ENCODE measurements around the gene SULF2. TPM values are rescaled to one million over a fixed set of nuclear protein-coding genes. Genes with fewer than 3 reads are reported as not detected.

SULF2 gene
- total RNA-seq, 1 donor from 2014 or later: 97.8 TPM

DNA sequence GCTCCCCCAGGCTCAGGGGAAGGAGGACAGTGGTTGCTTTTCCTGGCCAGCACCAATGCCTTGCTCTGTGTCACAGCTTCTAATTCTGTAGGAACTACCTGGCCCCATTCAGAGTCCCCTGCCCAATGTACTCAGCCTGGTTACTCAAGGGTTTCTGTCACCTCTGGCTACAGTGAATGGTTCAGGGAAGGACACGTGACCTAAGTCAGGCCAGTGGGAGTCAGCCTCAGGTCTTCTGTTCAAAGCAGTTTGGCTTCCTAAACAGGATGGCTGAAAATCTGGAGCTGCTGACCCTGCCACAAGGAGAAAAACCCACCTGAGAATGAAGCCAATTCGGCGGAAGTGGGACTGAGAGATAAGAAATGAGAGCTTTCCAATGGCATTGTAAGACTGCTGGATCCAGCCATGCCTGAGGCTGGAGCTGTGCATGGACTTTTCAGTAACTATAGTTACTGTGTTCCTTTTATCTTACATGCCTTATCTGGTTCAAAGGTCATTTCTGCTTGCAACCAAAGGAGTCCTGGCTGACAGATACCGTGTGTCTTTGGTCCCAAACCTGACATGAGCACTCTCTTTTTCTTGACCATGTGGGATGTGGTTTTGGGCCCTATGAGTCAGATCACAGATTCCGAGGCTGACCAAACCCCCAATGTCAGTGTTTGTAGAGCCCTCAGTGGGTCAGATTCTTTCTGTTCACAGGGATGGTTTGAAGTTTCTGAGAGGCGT, 104.3 kb downstream of the SULF2 start:
- H3K27me3 Mint-ChIP-seq (ENCODE audit: unreplicated experiment): peaks cover 1% of the 10 kb centered on the region
- no peak for DNase-seq
- no peaks in the 10 kb centered on the region for H3K4me1 Mint-ChIP-seq (ENCODE audit: low read depth, unreplicated experiment)
- no peak for TF ChIP-seq CTCF (IDR thresholded peaks at IDR 0.05; ENCODE audit: partially characterized antibody, unreplicated experiment)
- peaks cover 2% of the 10 kb centered on the region for H3K9me3 Mint-ChIP-seq (ENCODE audit: unreplicated experiment)
- H3K27ac Mint-ChIP-seq (ENCODE audit: unreplicated experiment): no peak overlapping the region
- H3K36me3 Mint-ChIP-seq (ENCODE audit: unreplicated experiment): no peaks in the 10 kb centered on the region
- no peak overlapping the region for H3K4me3 Mint-ChIP-seq (ENCODE audit: unreplicated experiment)

- no peak for DNase-seq
- no peak overlapping the region for H3K4me3 Mint-ChIP-seq (ENCODE audit: unreplicated experiment)
- H3K36me3 Mint-ChIP-seq (ENCODE audit: unreplicated experiment): no peaks in the 10 kb centered on the region
- no peaks in the 10 kb centered on the region for H3K4me1 Mint-ChIP-seq (ENCODE audit: low read depth, unreplicated experiment)
- no peak for TF ChIP-seq CTCF (IDR thresholded peaks at IDR 0.05; ENCODE audit: partially characterized antibody, unreplicated experiment)
- H3K27me3 Mint-ChIP-seq (ENCODE audit: unreplicated experiment): peaks cover 2% of the 10 kb centered on the region
- no peak overlapping the region for H3K27ac Mint-ChIP-seq (ENCODE audit: unreplicated experiment)
- H3K9me3 Mint-ChIP-seq (ENCODE audit: unreplicated experiment): peaks cover 2% of the 10 kb centered on the region
These were observed 105.8 kb downstream of the SULF2 start for GRCh38 chr20:47679462-47679861.

DNA sequence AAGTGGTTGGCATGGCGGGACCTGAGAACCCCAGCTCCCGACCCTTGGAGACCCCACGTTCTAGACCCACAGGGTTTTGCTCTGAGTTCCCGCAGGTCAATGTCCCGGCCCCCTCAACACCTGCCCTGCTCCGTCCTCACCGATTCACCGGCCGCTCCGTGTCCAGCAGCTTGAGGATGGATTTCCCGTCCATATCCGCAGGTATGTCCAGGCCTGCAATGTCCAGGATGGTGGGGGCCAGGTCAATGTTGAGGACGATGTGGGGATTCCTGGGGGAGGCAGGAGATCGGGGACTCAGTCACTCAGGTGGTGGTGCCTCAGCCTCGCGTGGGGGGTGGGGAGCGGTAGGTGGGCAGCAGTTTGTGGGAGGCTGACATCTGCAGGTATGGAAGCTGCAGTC, 106.7 kb downstream of the SULF2 start:
- no peak for DNase-seq
- H3K36me3 Mint-ChIP-seq (ENCODE audit: unreplicated experiment): no peaks in the 10 kb centered on the region
- no peak for TF ChIP-seq CTCF (IDR thresholded peaks at IDR 0.05; ENCODE audit: partially characterized antibody, unreplicated experiment)
- H3K9me3 Mint-ChIP-seq (ENCODE audit: unreplicated experiment): peaks cover 4% of the 10 kb centered on the region
- no peak overlapping the region for H3K4me3 Mint-ChIP-seq (ENCODE audit: unreplicated experiment)
- H3K4me1 Mint-ChIP-seq (ENCODE audit: low read depth, unreplicated experiment): no peaks in the 10 kb centered on the region
- H3K27ac Mint-ChIP-seq (ENCODE audit: unreplicated experiment): no peak overlapping the region
- H3K27me3 Mint-ChIP-seq (ENCODE audit: unreplicated experiment): peaks cover 3% of the 10 kb centered on the region

DNA sequence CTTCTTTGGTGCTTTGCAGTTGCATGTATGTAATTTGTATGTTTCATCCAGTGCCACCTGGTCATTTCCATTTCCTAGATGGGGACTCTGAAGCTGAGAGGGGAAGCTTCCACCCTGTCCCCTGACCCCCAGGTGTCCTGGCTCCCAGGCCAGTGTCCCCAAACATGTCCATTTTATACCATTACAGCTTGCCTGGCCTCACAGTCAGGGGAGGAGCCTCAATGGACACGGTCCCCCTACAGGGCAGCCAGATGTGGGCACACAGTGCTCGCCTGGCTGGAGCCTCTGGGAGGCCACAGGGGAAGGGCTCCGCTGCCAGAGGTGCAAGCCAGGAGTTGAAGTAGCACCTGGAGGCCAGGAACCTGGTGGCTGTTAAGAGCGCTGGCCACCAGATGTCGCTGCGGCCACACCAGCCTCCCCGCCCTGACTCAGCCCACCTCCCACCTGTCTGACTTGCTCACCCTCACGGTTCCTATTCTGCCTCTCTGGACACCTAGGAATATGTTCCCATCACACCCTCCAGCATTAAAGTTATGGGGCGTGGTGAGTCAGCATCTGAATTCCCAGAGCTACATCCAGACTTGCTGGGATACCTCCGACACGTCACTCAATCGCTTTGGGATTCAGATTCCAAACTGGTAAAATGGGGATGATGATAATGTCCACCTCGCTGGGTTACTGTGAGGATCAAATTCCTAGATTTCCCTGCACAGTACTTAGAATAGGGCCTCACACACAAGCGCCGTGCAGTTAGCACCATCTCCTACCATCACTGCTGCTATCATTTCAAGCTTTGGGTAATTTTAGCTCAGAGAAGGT, 107.4 kb downstream of the SULF2 start:
- Mint-ChIP-seq H3K9me3 (ENCODE audit: unreplicated experiment) (peaks cover 4% of the 10 kb centered on the region), H3K4me3 (ENCODE audit: unreplicated experiment) (no peak overlapping the region), H3K4me1 (ENCODE audit: low read depth, unreplicated experiment) (peaks cover 4% of the 10 kb centered on the region), H3K27me3 (ENCODE audit: unreplicated experiment) (peaks cover 2% of the 10 kb centered on the region), H3K27ac (ENCODE audit: unreplicated experiment) (no peak overlapping the region), H3K36me3 (ENCODE audit: unreplicated experiment) (no peaks in the 10 kb centered on the region)
- TF ChIP-seq CTCF (IDR thresholded peaks at IDR 0.05; ENCODE audit: partially characterized antibody, unreplicated experiment): peak; percentile 81
- DNase-seq: peak; percentile 70
